AG08396 (cell line): Measurements from ENCODE around the gene MMRN2.
A peak's percentile ranks its signal among the peaks of the same experiment; 100 is the strongest.
"Not testable (repeated sequence)": the region's sequence is repeated elsewhere in the genome, so short reads cannot be mapped to it uniquely, and the experiment has no call there.

ENCODE experiments used
- DNase-seq: peaks from one replicate; pipeline ENCODE4 v3.0.0; 2012; ENCODE audit warnings: low spot score, mixed read lengths

Gene MMRN2

GRCh38 chr10:86940677-86941076 is 16.7 kb downstream of the MMRN2 start:
- DNase-seq: no peak

DNA sequence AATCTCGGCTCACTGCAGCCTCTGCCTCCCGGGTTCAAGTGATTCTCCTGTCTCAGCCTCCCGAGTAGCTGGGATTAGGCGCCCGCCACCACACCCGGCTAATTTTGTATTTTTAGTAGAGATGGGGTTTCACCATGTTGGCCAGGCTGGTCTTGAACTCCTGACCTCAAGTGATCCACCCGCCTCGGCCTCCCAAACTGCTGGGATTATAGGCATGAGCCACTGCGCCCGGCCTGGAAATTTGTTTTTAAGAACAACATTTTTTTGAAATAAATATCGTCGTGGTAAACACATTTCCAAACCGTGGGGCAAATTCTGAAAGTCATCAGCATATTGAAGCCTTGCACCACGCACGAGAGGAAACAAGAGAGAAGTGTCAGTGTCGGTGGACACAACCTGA is 17.3 kb downstream of the MMRN2 start:
- not testable (repeated sequence) for DNase-seq

GRCh38 chr10:86938260-86938659 is 19.2 kb downstream of the MMRN2 start:
- no peak for DNase-seq

GRCh38 chr10:86937502-86938154 is 19.8 kb downstream of the MMRN2 start:
- no peak for DNase-seq

DNA sequence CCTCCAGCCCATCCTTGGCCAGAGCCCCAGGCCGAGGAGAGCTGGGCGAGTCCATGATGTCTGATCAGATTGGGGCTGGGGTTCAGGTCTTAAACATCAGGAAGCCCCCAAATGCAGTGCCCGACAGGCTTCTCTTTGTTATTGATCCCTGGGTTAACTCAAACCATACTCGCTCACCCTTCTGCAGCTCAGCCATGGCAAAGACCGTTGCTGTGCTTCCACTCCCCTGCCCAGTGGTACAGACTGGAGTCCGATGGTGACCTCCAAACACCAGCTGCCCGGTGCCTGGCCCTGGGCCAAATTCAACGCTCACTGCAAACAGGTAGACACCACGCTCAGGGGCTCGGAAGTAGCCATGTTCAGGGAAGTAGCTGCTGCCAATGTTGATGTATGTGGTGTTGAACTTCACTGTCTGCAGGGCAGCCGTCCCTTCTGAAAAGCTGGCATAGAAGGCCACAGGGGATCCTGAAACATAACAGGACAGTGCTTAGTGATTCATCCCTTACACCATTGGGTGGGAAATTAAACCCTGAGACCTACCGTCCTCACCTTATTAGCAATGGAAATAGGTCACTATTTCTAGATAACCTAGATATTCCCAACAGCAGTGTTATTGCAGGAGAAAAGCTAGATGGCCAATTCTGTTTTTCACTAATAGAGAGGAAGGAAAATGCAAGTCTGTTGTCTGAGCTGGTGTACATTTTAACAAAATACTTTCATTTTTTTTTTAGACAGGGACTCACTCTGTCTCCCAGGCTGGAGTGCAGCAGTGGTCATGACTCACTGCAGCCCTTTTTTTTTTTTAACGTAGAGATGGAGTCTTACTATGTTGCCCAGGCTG is 20.5 kb downstream of the MMRN2 start:
- no peak for DNase-seq

DNA sequence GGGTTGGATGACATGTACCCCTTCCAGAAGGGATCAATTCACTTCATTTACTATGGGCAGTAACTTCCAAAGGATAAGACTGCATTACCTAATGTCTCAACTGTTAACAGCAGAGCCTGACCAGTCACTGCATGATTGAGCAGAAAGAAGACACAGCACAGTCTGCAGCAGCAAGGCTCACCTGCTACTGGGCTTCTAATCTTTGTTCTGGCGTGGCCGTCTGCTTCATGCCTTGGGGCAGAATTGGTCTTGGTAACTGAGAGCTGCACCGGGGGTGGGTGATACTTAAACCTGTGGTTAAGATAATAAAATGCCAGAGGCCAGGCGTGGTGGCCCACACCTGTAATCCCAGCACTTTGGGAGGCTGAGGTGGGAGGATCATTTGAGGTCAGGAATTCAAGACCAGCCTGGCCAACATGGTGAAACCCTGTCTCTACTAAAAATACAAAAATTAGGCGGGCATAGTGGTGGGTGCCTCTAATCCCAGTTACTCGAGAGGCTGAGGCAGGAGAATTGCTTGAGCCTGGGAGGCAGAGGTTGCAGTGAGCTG is 23.2 kb downstream of the MMRN2 start:
- DNase-seq: not testable (repeated sequence)

- DNase-seq: no peak
Measured at GRCh38 chr10:86932674-86933073, 24.7 kb downstream of the MMRN2 start.

- no peak for DNase-seq
Measured at GRCh38 chr10:86931872-86932271, 25.5 kb downstream of the MMRN2 start.

DNA sequence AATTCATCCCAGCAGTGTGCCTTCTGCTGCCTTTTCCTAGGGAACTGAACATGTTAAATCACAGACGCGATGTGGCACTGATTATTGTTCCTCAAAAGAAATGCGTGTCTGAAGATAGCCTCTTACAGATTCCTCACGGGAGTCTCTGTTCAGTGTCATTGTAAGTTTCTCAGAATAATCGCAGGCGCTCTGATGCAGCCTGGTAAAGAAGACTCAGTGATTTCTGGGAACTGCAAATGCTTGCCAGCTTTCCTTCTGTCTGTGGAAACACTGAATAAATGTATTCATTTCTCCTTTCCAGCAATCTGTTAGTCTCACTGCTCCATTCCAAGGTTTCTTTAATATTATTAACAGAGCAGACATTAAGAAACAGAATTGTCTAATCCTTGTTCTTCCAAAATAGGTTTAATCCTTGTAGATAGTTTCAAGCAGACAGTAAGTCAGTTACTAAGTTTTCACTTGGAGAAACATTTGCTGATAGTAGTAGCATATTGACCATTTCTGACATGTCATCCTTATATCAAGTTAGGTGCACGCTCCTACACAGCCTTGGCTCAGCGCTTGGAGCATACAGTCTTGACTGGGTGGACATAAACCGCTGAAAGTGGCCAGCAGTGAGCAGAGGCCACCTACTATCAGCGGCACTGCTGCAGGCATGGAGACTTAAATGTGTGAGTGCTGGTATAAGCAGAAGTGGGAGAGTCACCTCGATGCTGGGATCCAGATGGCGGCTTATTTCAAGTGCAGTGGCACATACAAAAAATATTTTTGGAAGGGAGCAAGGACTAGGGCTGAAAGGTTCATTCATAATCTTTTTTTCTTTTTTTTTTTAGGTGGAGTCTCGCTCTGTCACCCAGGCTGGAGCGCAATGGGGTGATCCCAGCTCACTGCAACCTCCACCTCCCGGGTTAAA is 27.7 kb downstream of the MMRN2 start:
- DNase-seq: no peak

DNA sequence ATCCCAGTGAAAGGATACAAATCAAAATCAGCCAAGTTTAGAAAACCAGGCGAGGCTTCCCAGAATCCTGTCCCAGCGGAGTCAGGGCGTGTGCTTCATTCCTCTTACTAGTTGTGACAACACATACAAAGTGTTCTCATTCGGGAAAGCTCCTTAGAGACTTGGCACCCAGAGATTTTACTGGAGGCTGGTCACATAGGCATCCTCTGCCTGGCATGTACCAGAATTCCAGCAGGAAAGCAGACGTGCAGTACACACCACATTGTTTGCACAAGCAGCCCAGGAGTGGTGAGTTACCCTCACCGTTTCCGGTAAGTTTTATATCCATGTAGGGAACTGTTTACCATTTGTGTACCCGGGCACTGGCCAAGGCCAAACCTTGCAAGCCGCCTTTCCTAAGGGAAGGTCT is 34.9 kb downstream of the MMRN2 start:
- DNase-seq: no peak

- DNase-seq: peak; percentile 32
Measured at GRCh38 chr10:86918022-86918471, 39.4 kb downstream of the MMRN2 start.

- no peak for DNase-seq
Measured at GRCh38 chr10:86914734-86915133, 42.7 kb downstream of the MMRN2 start.

GRCh38 chr10:86905429-86905828 is 52.0 kb downstream of the MMRN2 start:
- no peak for DNase-seq

DNA sequence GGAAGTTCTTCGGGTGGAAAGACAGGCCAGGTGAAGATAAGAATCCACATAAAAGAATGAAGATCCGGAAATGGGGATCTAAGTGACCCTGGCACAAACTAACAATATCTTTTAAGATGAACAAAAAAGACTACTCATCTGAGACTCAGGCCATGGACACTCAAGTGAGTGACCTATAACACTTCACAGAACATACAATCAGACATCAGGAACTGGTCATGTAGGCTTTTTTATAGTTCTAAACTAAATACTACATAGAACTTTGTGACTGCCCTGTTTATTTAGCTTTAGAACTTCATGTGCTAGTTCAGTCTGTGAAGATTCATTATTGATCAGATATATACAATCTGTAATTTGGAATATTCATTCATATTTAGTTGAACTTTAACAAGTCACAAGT is 52.8 kb downstream of the MMRN2 start:
- no peak for DNase-seq

DNA sequence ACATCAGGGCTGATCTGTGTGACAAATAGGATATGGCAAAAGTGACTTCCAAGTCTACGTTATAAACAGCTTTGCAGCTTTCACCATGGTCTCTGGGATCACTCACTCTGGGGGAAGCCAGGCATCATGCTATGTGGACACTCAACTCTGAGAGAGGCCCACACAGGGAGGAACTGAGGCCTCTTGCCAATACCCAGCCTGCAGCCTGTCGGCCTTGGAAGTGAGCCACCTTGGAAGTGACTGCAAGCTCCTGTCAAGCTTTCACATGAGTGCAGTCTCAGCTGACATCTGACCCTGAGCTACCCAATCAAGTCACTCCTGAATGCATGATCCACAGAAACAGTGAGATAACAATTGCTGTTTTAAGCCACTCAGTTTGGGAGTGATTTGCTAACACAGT is 56.5 kb downstream of the MMRN2 start:
- peak; percentile 72 for DNase-seq

DNA sequence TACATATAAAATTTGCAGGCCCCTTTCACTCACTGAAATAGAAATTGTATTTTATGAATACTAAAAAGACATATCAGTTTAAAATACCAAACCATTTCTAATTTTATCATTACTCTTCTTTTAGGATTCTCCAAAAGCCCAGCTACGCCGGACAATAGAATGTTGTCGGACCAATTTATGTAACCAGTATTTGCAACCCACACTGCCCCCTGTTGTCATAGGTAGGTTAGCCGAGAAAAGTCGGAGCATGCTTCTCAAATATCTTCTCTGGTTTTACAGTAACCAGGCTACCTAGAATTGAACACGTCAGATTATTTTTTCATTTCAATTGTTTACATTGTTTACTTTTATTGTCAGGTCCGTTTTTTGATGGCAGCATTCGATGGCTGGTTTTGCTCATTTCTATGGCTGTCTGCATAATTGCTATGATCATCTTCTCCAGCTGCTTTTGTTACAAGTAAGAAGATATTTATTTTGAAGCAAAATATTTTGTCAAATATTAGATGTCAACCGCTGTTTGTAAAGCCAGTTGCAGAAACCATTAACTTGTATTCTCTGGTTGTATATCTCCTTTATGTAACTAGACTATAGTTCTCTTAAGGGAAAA is 57.6 kb downstream of the MMRN2 start:
- peak; percentile 52 for DNase-seq

DNA sequence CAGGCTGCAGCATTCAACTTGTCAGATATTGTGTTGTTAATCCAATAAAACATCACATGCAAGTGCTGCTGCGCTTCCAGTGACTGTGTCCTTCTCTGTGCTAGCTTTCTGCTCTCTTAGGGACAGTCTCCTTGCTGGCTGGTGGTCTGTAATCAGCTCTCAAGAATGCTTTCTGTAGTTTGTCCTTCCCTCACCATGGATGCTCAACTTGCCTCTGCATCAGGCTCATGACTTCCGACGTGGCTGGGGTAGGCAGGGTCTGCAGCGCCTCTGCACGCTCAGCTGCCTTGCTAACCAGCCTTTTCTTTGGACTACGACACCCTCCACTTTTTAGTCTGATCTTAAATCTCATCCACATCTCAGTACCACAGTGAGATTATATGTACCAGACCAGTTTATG is 58.3 kb downstream of the MMRN2 start:
- no peak for DNase-seq

- DNase-seq: no peak
Measured at GRCh38 chr10:86898511-86898910, 58.9 kb downstream of the MMRN2 start.

DNA sequence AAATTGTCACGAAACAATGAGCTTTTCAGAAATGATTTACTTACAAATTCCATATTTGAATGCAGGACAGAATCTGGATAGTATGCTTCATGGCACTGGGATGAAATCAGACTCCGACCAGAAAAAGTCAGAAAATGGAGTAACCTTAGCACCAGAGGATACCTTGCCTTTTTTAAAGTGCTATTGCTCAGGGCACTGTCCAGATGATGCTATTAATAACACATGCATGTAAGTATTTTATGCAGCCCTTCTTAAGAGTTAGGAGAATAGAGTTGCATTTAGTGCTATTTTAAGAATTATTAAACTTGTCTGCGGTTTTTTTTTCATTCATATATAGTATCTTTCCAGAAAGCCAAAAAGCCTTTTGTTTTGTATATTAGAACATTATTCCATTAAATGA is 67.4 kb downstream of the MMRN2 start:
- DNase-seq: no peak

DNA sequence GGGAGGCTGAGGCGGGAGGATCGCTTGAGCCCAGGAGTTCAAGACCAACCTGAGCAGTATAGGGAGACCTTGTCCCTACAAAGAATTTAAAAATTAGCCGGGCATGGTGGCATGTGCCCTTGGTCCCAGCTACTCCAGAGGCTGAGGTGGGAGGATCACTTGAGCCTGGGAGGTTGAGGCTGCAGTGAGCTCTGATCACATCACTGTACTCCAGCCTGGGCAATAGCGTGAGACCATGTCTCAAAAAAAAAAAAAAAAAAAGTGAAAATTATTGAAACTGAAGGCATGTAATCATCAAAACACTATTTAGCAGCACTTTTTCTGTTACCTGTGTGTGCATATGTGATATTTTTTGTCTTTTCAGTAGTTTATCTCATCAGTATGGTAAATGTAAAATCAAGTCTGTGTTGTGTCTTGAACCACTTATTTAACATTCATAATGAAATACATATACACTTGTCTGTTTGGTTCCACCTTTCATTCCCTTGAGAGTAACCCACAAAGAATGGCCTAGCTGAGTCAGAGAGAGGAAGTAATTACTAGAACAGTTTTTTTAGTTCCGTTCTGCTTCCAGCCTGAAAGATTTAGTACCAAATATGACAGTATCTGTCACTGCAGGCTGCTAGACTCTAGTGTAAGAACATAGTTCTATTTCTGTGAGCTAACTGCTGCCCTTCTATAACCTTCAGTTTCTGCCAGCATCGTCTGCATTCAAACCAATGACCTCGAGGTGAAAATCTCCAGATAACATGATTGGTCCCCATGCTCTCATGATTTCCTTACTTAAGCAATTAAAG is 68.6 kb downstream of the MMRN2 start:
- peak; percentile 38 for DNase-seq
